Stimulated activated naive CD8-positive, alpha-beta T cell treated with anti-CD3 and anti-CD28 coated beads, Interleukin-15, amount 100 ng/mL, for 72 hours (primary cell): ENCODE measurements around the gene DAB2IP.

Experiments
- ATAC-seq: fragments of 150-1000 bp; cut with Tn5 transposase; 2 replicates; pipeline ENCODE4 v1.10.0; 2021; ENCODE audit warnings: mild to moderate bottlenecking, moderate library complexity
- DNase-seq, 2 donors: peaks; one replicate each; pipeline ENCODE4 v3.0.0; 2021 to 2022
- H3K27ac Mint-ChIP-seq, 2 donors: one replicate each; pipeline ENCODE4 v1.8.0; 2022; ENCODE audit warnings: mild to moderate bottlenecking in 2 of 2, mixed read lengths in 2 of 2, moderate library complexity in 2 of 2
- H3K27me3 Mint-ChIP-seq: one replicate; pipeline ENCODE4 v1.8.0; 2022; ENCODE audit warnings: mixed read lengths
- H3K4me1 Mint-ChIP-seq: one replicate; pipeline ENCODE4 v1.8.0; 2022; ENCODE audit warnings: mild to moderate bottlenecking, mixed read lengths
- H3K4me3 Mint-ChIP-seq, 2 donors: one replicate each; pipeline ENCODE4 v1.8.0; 2022; ENCODE audit warnings: mild to moderate bottlenecking in 2 of 2, mixed read lengths in 2 of 2, moderate library complexity in 1 of 2
- H3K9me3 Mint-ChIP-seq, 2 donors: one replicate each; pipeline ENCODE4 v1.8.0; 2022; ENCODE audit warnings: mixed read lengths in 2 of 2

Gene DAB2IP

GRCh38 chr9:121691890-121692289, 40.5 kb downstream of the DAB2IP start:
- no peaks in the 10 kb centered on the region for H3K9me3 Mint-ChIP-seq
- no peak overlapping the region for H3K4me3 Mint-ChIP-seq
- peaks cover 13% of the 10 kb centered on the region for H3K27me3 Mint-ChIP-seq
- ATAC-seq (no peak), DNase-seq (no peak)
- no peaks in the 10 kb centered on the region for H3K4me1 Mint-ChIP-seq
- H3K27ac Mint-ChIP-seq = peak overlapping the region in 1 of 2 donors; percentile 38

DNA sequence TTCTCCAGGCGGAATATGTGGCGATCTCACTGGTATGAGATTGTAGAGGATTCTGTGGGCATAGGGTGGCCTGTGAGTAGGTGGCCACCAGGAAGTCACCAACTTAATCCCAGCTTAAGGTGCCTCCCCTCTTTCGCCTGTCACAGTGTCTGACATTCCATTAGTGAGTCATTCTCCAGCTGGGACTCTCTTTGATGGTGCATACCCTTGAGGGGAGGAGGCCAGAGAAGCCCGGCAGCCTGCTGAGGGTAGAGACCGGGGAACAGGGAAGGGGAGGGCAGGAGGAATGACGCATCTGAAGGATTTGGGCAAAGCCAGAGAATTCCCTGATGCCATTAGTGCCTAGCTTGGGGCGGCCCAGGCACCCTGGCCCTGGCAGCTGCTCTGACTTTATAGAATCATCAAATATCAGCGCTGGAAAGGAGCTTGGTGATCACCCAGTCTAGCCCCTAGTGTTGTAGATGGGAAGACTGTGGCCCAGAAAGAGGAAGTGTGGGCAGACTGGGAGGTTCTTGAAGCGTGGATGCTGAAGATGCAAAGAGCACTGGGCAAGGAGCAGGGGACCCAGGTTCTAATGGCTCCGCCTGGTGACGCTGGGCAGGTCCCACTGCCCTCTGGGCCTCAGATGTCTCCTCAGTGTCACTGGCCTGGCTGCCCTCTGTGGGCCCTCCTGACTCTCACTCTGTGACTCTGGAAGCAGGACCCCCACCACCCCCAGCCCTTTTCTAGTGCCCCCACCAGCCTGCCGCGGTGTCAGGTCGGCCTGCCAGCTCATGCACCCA, 41.4 kb downstream of the DAB2IP start:
- Mint-ChIP-seq H3K4me3 (no peak overlapping the region), H3K9me3 (no peaks in the 10 kb centered on the region), H3K4me1 (no peaks in the 10 kb centered on the region), H3K27me3 (peaks cover 19% of the 10 kb centered on the region), H3K27ac (no peak overlapping the region)
- DNase-seq (no peak), ATAC-seq (no peak)

GRCh38 chr9:121693388-121693670, 41.9 kb downstream of the DAB2IP start:
- no peak overlapping the region for H3K4me3 Mint-ChIP-seq
- no peaks in the 10 kb centered on the region for H3K4me1 Mint-ChIP-seq
- H3K27ac Mint-ChIP-seq = no peak overlapping the region
- H3K9me3 Mint-ChIP-seq = no peaks in the 10 kb centered on the region
- ATAC-seq = no peak
- DNase-seq = no peak
- H3K27me3 Mint-ChIP-seq = peaks cover 24% of the 10 kb centered on the region

DNA sequence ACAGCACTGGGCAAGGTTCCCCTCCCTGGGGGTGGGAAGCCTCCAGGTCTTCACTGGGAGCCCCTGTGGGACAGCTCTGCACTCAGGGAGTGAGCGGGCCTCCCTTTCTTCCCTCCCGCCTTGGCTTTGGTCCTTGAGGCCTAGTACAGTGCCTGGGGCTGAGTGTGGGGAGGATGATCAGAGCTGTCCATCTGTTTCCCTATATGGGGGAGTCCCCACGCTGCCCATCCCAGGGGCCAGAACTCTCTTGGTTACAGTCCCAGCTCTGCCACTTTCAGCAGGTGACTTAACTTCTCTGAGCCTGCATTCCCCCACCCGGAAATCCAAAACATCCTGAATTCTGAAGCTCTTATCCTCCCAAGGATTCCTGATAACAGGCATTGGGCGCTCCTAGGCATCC, 42.6 kb downstream of the DAB2IP start:
- DNase-seq = no peak
- peaks cover 27% of the 10 kb centered on the region for H3K27me3 Mint-ChIP-seq
- no peak overlapping the region for H3K4me3 Mint-ChIP-seq
- H3K9me3 Mint-ChIP-seq = no peaks in the 10 kb centered on the region
- ATAC-seq = no peak
- H3K27ac Mint-ChIP-seq = no peak overlapping the region
- H3K4me1 Mint-ChIP-seq = no peaks in the 10 kb centered on the region

- peaks cover 3% of the 10 kb centered on the region for H3K4me1 Mint-ChIP-seq
- peaks cover 31% of the 10 kb centered on the region for H3K27me3 Mint-ChIP-seq
- ATAC-seq = no peak
- no peak for DNase-seq
- no peak overlapping the region for H3K4me3 Mint-ChIP-seq
- H3K27ac Mint-ChIP-seq = no peak overlapping the region
- H3K9me3 Mint-ChIP-seq = no peaks in the 10 kb centered on the region
Measured at GRCh38 chr9:121694600-121694999, 43.2 kb downstream of the DAB2IP start.

- no peak for DNase-seq
- no peak for ATAC-seq
- Mint-ChIP-seq H3K9me3 (no peaks in the 10 kb centered on the region), H3K27me3 (peaks cover 54% of the 10 kb centered on the region), H3K27ac (no peak overlapping the region), H3K4me3 (no peak overlapping the region), H3K4me1 (peaks cover 8% of the 10 kb centered on the region)
Measured at GRCh38 chr9:121696930-121697329, 45.5 kb downstream of the DAB2IP start.

- no peak overlapping the region for H3K27ac Mint-ChIP-seq
- H3K4me3 Mint-ChIP-seq = peak overlapping the region; percentile 62 to 74
- H3K4me1 Mint-ChIP-seq = peaks cover 8% of the 10 kb centered on the region
- peak; percentile 60 to 71 for DNase-seq
- H3K9me3 Mint-ChIP-seq = no peaks in the 10 kb centered on the region
- peaks cover 68% of the 10 kb centered on the region for H3K27me3 Mint-ChIP-seq
- peak; percentile 80 for ATAC-seq
Measured at GRCh38 chr9:121698627-121699570, 47.5 kb downstream of the DAB2IP start.

GRCh38 chr9:121699571-121700164, 48.2 kb downstream of the DAB2IP start:
- ATAC-seq (peak; percentile 63), DNase-seq (no peak)
- Mint-ChIP-seq H3K27me3 (peaks cover 75% of the 10 kb centered on the region), H3K4me3 (peak overlapping the region; percentile 13 to 53), H3K27ac (no peak overlapping the region), H3K9me3 (no peaks in the 10 kb centered on the region), H3K4me1 (peaks cover 8% of the 10 kb centered on the region)

DNA sequence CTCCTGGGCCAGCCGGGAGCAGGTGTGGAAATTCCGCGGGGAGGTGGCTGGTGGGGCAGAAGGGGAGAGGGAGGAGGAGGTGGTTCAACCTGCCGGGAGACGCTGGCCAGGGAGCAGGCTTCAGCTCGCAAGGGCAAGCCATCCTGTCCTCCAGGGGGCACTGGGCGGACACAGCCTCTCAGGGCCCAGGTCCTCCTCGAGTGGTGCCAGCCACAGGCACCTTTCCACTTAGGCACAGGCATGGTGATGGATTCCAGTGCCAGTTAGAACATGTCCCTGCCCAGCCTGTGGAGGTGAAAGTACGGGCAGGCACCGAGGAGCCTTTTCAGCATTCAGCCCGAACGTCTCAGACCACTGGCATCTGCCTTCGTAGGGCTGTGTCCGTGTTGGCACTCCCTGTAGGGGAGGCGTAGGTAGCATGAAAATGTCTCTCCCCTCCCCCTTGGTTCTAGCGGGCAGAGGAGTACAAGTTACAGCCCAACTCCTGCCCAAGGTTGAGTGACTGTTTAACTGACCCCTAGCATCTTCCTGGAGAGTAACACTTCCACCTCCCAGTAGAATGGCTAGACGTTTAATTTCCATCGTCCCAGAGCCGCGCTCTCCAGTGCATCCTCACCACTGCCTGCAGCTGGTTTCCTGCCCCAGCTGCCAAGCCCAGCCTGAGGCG, 48.9 kb downstream of the DAB2IP start:
- H3K4me1 Mint-ChIP-seq = peaks cover 8% of the 10 kb centered on the region
- ATAC-seq = peak; percentile 37
- H3K4me3 Mint-ChIP-seq = no peak overlapping the region
- H3K9me3 Mint-ChIP-seq = no peaks in the 10 kb centered on the region
- peak in 1 of 2 donors; percentile 33 for DNase-seq
- peaks cover 81% of the 10 kb centered on the region for H3K27me3 Mint-ChIP-seq
- H3K27ac Mint-ChIP-seq = no peak overlapping the region

DNA sequence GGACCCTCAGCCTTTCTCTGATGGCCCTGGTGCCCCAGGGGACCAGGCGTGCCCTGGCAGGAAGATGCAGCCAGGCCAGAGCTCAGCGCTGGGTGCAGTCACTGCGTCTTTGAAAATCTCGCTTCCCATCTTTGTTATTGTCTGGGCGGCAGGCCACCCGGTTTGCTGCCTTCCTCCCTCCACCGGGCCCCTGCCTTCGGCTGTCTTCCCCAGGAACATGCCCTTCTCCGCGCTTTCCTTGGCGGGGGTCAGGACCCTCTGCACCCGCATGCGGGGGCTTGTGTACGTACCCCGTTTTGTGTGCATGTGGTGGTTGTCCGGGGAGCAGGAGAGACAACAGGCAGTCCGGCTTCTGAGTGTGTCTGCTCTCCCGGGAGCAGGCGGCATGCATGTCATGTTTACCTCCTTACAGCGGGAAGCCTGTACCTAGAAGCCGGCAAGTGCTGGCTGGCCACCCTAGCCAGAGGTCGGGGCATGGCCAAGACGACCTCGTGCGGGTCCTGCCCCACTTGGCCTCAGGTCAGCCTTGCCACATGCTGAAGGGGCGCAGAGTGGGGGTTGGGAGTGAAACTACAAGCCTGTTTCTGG, 49.5 kb downstream of the DAB2IP start:
- Mint-ChIP-seq H3K27ac (no peak overlapping the region), H3K27me3 (peaks cover 81% of the 10 kb centered on the region), H3K4me1 (peaks cover 8% of the 10 kb centered on the region), H3K4me3 (no peak overlapping the region), H3K9me3 (no peaks in the 10 kb centered on the region)
- no peak for ATAC-seq
- DNase-seq = no peak

- Mint-ChIP-seq H3K9me3 (no peaks in the 10 kb centered on the region), H3K27ac (no peak overlapping the region), H3K27me3 (peaks cover 72% of the 10 kb centered on the region), H3K4me3 (no peak overlapping the region), H3K4me1 (peaks cover 8% of the 10 kb centered on the region)
- ATAC-seq (no peak), DNase-seq (no peak)
Measured at GRCh38 chr9:121701736-121702261, 50.4 kb downstream of the DAB2IP start.

GRCh38 chr9:121703014-121703734, 51.7 kb downstream of the DAB2IP start:
- peaks cover 58% of the 10 kb centered on the region for H3K27me3 Mint-ChIP-seq

GRCh38 chr9:121704281-121704680, 52.8 kb downstream of the DAB2IP start:
- Mint-ChIP-seq H3K27ac (no peak overlapping the region), H3K4me1 (peaks cover 20% of the 10 kb centered on the region), H3K4me3 (no peak overlapping the region), H3K9me3 (no peaks in the 10 kb centered on the region), H3K27me3 (peaks cover 53% of the 10 kb centered on the region)
- DNase-seq (no peak), ATAC-seq (no peak)

More at GRCh38 chr9:121703014-121703734, 51.7 kb downstream of the DAB2IP start:
- no peak for DNase-seq
- Mint-ChIP-seq H3K9me3 (no peaks in the 10 kb centered on the region), H3K27ac (no peak overlapping the region), H3K4me3 (no peak overlapping the region), H3K4me1 (peaks cover 16% of the 10 kb centered on the region)
- ATAC-seq = no peak

GRCh38 chr9:121706149-121706750, 54.8 kb downstream of the DAB2IP start:
- no peak overlapping the region for H3K4me3 Mint-ChIP-seq
- peaks cover 33% of the 10 kb centered on the region for H3K27me3 Mint-ChIP-seq
- DNase-seq = no peak
- no peak for ATAC-seq
- H3K27ac Mint-ChIP-seq = no peak overlapping the region
- H3K4me1 Mint-ChIP-seq = peaks cover 12% of the 10 kb centered on the region
- H3K9me3 Mint-ChIP-seq = no peaks in the 10 kb centered on the region
